ENCODE measurements around the gene PIGW.

- TF ChIP-seq, protein P1, sequence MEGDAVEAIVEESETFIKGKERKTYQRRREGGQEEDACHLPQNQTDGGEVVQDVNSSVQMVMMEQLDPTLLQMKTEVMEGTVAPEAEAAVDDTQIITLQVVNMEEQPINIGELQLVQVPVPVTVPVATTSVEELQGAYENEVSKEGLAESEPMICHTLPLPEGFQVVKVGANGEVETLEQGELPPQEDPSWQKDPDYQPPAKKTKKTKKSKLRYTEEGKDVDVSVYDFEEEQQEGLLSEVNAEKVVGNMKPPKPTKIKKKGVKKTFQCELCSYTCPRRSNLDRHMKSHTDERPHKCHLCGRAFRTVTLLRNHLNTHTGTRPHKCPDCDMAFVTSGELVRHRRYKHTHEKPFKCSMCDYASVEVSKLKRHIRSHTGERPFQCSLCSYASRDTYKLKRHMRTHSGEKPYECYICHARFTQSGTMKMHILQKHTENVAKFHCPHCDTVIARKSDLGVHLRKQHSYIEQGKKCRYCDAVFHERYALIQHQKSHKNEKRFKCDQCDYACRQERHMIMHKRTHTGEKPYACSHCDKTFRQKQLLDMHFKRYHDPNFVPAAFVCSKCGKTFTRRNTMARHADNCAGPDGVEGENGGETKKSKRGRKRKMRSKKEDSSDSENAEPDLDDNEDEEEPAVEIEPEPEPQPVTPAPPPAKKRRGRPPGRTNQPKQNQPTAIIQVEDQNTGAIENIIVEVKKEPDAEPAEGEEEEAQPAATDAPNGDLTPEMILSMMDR (conservative IDR thresholded peaks at IDR 0.05 in 1 of 2, IDR thresholded peaks at IDR 0.05 in 1 of 2; ENCODE audit: low read depth in 1 of 2, low read length in 2 of 2) = no peak
- no peak for TF ChIP-seq EZH2 (IDR thresholded peaks at IDR 0.05; ENCODE audit: low read length, missing control alignments)
Observed at GRCh38 chr17:36576793-36577192, 42.0 kb downstream of the PIGW start.
